HG03066 (cell line): Measurements from ENCODE around the gene RBM20.

ENCODE experiments used
- ATAC-seq: cut with Tn5 transposase; IDR thresholded peaks from one replicate; pipeline ENCODE4 v1.9.1; 2021; ENCODE audit warnings: low read depth; ENCODE audit not compliant: unreplicated experiment

The RBM20 gene

DNA sequence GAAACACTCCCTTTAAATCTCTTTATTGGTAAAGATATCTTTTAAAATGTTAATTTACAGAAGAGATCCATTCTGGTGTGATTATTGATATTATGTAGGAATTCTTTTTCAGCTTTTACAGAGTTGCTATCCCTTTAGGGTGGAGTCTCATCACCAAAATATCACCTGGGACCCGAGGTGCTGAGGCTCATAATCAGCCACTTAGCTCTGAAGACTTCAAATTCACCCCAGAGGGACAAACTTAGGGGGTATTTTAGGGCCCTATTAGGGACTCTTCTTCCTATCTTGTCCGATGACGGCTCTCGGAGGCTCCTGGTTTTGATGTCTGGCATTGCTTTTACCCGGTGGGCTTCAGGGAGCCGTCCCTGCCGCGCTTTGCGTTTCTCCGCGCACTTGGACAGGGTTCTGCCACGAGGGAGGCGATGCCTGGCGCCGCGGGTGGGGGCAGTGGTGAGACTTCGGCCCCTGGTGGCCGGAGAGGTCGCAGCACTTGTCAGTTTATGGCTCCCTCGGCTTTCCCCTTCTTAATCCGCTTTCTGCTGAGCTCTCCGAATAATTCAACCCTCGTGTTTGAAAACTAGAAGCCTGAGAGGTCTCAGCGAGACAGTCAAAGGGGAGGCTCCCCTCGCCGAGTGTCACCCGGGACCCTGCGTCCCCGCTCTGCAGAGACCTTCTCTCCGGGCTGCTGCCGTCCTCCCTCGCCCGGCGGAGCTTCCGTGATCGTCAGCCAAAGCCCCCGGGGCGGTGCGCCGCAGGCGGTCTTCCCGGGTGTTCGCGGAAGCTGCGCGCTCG lies 27.8 kb downstream of the RBM20 start:
- peak; percentile 99 for ATAC-seq

DNA sequence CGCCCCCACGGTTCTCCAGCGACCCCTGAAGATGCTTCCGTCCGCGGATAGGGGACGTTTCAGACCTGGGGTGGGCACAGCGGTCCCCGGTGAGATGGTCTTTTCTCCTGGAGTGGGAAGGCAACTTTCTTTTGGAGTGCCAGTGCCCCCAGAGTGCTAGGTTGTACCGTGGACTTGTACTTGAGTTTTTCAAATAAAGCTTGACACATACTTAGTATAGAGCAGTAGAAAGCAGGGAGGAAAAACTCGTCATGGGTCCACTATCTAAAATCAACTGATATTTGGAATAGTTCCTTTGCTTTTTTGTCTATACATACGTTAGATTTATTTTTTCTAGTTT lies 28.4 kb downstream of the RBM20 start:
- peak; percentile 40 for ATAC-seq

DNA sequence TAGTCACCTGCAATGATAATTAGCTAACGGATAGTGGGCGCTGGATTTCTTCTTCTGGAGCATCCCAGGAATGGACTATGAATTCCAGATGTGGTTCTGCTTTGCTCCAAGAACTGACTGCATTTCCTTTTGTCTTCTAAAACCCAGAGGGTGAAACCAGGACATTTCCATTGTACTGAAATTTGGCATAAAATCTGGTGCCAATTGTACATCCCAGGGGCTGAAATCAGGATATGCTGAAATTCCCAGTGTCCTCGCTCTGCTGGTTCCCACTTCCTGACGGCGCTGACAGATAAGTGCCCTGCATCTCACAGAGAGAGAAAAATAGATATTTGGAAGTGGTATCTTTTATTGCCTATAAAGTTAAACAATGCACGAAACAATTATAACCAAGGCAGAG lies 31.9 kb downstream of the RBM20 start:
- no peak for ATAC-seq

DNA sequence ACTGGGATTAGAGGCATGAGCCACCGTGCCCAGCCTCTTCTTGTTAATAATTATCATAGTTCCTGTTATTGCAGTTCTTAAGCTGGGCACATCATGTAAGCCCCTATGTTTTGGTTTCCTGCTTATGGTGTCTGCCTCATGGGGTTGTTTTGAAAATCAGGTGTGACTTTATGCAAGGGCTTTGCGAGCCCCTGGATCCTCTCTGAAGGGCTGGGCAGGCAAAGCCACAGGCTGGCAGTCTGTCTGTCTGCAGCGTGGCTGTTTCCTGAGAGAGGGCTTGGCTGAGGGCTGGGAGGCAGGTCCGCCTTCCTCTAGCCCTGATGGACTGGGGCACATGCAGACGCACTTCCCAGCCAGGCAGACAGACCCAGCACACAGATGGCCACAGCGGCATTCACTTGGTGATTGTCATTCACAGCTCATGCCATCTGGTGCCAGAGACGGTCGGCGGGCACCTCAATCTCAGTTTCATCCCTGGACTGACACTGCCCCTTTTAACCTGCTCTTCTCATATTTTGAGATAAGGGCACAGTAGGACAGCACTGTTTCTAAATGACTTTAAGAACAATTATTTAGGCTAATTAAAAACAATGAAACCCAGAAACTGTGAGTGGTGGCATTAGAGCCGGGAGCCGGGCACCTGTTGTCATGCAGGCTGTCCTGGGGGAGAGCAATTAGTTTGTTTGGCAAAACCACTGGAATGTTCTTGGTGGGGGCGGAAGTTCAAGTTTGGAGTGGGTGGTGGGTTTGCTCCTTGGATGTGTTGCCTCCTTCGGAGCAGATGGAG lies 35.5 kb downstream of the RBM20 start:
- no peak for ATAC-seq

DNA sequence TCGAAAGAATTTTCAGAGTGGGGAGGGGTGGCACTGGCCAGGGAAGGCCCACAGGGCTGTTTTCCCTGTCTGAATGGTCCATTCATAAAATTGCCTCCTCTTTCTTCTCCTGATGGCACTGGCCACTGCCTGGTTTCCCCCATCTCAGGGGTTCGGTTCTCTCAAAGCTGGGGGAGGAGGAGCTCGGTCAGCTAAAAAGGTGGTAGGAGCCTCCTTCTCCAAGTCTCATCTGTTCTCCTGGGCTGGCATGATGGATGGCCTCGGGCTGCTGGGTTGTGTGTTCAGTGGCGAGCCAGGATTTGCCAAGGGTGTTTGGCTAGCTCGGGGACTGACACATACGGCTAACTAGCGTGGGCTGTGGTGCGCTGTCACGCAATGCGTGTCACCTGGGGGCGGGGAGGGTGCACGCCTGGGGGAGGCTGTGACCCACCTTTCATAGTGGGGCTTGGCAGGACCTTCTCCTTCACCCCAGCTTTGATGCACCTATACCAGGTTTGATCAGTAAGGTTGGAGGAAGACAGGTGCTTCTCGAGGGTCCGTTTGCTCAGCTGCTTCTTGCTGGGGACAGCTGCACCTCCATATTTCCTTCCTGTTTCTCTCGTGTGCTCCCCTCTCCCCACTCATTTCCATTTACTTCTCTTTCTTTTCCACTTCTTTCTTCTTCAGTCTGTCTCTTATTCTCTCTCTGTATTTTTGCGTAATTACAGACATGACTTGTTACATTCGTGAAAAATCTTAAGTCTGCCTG lies 36.3 kb downstream of the RBM20 start:
- no peak for ATAC-seq

DNA sequence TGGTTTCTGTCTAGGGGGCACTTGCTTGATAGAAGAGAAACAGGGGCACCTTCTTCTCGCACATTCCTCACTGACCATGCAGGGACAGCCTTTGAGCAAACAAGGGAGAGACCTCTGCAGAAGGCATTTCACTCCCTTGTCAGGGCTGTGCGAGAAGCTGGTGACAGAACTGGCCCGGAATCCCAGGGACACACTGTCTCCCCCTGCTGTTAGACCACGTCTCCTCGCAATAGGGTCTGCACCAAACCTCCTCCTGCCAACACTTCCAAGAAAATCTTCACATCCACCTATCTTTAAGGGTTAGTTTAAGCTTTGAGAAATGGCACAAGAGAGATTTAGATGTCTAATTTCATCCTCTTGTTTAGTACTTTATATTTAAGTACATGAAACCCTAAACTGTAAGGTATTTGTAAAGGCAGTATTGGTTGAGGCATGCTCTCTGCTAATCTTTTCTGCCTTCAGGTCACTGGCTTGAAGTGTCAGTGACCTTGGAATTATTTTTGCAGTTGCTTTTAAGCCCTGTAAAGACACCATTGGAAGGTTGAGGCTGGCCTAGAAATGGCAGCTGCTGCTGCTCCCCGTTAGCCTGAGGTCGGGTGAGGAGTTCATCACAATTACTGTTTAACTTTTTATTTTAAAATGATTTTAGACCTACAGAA lies 37.0 kb downstream of the RBM20 start:
- no peak for ATAC-seq

DNA sequence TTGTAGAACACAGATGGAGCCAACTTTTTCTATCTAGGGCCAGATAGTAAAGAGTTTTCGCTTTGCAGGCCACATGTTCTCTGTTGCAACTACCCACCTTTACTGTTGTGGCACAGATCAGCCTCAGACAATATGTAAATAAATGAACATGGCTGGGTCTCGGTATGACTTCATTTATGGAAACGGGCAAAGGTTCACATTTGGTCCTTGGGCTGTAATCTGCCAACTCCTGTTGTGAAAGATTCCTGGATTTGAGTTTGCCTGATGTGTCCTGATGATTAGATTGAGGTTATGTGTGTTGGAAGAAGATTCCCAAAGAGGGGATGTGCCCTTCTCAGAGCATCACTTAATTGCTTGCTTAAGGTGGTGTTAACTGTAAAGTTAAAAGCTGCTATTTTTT lies 38.2 kb downstream of the RBM20 start:
- ATAC-seq: no peak

DNA sequence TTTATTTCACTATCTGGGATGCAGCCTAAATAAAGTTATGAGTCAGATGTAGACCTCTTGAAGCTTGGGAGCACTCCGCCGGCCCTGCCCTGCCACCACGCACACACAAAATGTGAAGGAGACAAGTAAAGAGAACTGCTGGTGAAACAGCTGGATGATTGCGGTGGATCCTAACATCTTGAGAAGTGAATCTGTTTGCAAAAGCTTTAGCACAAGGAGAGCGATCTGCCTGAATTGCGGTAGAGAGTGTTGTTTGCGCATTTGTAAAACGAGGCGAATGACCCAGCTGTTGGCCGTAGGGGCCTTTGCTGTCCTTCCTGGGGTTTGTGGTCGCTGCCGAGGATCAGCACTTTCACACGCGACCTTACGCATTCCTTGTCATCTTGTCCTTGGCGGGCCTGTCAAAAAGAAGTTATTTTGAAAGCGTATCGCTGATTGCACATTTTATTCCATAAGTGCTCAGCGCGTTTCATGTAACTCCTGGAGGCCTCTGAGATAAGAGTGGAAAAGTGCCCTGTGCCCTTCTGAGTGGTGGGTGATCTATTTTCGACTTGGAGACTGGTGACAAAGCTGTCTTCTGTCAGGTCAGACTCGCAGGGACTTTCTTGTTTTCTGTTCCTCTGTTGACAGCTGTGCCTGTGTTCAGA lies 40.8 kb downstream of the RBM20 start:
- no peak for ATAC-seq

DNA sequence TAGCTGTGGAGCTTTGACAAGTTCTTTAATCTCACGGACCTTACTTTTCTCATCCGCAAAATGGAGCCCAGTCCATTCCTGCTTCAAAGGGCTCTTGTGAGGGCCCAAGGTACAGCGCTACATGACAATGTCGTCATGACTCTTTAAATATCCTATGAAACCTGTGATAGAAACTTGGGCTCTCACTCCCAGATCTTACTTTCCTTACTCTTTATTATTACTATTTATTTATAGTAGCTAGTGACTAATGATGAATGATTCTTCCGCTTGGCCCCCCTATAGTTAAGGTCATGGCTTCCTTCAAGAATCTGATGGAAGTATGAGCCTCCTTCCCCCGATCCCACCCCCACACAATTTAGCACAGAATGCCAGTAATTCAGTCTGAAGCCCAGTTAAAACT lies 41.9 kb downstream of the RBM20 start:
- ATAC-seq: no peak

DNA sequence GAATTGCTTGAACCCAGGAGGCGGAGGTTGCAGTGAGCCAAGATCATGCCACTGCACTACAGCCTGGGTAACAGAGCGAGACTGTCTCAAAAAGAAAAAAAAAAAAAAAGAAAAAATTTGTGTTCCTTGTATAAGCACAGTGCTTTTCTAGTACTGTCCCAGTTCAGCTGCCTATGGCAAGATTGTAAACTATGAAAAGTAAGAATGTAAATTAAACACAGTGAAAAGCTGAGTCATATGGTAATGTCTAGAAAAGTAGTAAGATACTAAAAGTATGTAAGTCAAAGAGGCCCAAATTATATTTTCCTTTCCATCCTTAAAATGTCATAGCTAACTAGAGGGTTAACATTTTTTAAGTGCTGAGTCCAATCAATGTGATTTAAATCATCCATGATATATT lies 42.8 kb downstream of the RBM20 start:
- ATAC-seq: no peak

DNA sequence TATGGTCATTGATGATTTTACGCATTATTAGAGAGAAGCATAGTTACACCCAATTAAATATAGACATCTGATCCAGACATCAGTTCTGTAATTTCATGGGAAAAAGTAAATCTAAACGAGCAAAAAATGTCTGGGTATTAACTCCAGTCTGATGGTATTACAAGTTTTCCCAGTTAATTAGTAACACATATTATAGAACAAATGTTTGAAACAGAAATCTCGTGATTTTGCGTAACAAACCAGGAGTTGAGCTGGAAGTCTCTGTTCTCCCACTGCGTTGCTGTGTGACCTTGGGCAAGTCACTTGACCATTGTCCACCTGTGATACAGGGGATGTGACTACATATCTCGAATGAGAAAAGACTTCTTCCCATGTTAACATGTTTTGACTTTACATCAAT lies 43.3 kb downstream of the RBM20 start:
- no peak for ATAC-seq

DNA sequence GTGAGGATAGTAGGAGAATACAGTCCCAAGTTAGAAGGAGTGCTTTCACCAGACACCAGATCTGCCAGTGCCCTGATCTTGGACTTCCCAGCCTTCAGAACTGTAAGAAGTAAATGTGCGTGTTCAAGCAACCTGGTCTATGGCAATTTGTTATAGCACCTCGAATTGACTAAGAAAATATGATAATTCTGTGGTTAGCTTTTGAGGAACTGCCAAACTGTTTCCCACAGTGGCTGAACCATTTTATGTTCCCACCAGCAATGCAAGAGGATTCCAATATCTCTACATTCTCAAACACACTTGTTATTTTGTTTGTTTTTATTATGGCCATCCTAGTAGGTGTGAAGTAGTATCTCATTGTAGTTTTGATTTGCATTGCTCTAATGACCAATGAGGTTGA lies 47.0 kb downstream of the RBM20 start:
- no peak for ATAC-seq

DNA sequence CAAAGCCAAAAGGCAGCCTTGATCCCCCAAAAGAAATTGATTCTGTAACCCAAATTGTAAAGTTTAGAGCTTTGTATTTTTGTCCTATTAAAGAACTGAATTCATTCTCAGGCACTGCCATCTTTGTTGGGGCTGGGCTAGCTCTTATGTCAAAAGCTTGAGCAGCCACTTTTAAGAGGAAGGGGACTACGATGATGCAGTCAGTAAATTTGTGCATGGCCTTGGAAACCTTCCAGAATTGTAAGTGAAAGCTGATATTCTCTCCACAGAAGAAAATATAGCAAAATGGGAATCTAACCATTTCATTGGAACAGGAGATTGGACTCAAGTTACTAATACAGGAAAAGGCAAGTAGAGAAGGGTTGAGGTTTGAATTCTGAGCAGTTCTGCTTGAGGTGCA lies 50.1 kb downstream of the RBM20 start:
- no peak for ATAC-seq

DNA sequence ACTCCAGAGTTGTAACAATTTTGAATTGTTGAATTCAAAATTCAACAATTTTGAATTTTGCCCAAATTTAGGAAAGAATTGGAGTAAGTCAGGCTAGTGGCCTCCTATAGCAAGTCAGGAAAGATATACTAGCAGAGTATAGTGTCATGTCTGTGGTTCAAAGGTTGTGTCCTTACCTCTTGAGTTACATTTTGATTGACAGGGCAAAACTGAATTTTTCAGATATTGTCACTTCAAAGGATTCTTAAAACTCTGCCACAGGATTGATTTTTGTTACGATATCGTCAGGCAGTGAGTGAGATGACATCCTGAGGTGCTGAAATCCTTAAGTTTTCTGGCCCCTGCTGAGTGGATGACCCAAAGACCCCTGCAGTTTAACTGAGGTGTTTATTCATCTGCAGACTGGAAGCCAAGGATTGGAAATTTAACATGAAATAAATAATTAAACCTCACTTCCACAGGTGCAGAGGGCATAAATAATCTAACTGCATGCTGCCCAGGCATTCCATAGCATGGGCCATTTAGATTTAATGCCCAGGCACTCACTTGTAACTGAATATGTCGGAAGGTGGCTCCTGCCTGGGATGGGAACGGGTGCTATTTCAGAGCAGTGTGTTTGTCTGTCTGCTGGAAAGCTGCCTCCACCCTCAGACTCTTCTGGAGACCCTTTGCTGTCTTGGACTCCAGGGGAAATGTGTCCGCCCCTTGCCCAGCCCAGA lies 50.8 kb downstream of the RBM20 start:
- no peak for ATAC-seq

DNA sequence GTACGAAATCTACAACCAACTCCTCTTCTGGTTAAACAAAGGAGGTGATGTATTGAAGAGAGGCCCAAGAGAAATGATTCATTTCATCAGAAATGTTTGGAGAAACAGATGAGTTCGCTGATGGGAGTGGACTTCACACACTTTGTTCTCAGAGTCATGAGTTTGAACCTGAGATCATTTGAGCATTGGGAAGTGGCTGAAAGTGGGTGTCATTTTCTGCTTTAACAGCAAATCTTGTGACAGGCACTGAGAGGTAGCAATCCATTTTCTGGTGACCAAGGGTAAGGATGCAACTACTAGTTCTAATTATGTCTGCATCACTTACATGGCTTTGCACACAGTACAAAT lies 51.4 kb downstream of the RBM20 start:
- ATAC-seq: no peak

DNA sequence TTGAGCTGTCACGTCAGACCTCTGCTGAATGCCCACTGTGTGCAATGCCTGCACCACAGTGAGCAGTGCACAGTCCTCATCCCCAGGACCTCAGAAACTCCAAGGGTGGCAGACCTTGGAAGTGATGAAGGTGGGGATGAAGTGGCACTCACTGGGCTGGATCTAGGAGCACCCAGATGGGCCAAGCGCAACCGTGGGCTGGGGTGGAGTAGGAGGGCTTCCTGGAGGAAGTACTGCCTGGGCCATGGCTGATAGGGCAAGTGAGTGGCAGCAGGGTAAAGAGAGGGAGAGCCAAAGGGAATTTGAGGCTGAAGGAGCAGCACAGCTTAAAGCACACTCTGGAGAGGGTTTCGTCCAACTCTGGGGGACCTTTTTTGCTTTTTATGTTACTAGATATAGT lies 52.3 kb downstream of the RBM20 start:
- ATAC-seq: no peak

DNA sequence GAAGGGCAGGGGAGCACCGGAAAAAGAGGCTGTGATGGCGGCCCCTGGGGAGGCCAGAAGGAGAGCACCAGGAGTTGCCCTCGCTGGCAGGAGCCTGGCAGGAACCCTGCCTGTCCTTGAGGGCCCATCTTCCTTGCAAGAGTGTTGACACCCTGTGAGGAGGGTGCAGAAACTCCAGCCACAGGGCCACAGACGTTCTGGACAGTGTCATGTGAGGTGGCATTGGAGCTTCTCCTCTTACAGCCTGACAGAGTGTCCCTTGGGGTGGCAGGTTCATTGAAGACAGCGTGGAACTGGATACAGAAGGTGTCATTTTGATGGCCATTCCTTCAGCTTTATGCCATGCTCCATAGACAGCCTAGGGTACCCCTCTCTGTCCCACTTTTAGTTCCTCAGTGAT lies 54.2 kb downstream of the RBM20 start:
- ATAC-seq: no peak

DNA sequence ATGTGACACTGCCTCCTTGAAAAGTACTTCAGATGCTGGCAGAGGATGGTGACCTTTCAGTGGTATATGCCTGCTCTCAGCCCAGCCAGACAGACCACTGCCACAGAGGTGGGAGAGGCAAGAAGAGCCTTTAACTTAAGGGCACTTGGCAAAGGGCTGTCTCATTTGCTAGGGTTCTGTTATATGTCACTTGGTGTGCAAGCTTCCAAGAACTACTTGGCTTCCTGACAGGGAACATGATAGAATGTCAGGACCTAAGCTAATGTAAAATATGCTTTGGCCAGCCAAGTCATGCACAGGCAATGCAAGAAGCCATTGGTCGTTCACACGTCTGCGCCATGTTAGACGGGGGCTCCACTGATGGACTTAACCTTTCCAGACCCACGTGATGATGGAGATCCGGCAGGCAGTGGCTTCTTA lies 54.7 kb downstream of the RBM20 start:
- ATAC-seq: no peak

DNA sequence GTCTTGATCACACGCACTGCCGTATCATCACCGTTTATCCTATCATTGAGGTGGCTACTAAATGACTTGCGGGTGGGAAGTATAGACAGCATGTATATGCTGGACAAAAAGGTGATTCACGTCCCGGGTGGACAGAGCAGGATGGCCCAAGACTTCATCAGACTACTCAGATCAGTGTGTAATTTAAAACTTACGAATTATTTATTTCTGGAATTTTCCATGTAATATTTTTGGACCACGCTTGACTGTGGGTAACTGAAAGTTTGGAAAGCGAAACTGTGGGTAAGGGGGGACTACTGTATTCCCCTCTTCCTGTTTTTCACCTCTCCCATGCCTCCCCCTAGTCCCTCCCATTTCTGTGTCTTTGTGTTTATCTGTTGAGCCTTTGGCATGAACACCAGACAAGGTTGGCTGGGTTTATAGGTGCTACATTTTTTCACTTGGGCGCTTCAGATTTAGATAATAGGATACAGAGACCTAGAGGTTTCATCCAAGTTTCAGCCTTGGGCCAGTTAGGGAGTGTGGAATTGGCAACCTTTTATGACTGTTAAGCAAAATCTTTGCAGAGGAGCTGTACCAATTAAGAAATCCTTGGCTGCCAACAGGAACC lies 55.8 kb downstream of the RBM20 start:
- no peak for ATAC-seq
